Liver (tissue), 3 donors: ENCODE results near the gene IFT27.

Experiments used
- RXRA ChIP-seq, 2 donors: IDR thresholded peaks; 2 replicates each; pipeline ENCODE4 v1.6.1; 2017 to 2018; ENCODE audit warnings: antibody characterized with exemption in 2 of 2, mild to moderate bottlenecking in 1 of 2
- SP1 ChIP-seq: IDR thresholded peaks from 2 replicates; pipeline ENCODE4 v1.6.1; 2018; ENCODE audit warnings: antibody characterized with exemption, mild to moderate bottlenecking
- TAF1 ChIP-seq: conservative IDR thresholded peaks from 2 replicates; pipeline ENCODE4 v1.6.1; 2016; ENCODE audit warnings: antibody characterized with exemption, mild to moderate bottlenecking
- YY1 ChIP-seq: IDR thresholded peaks from 2 replicates; pipeline ENCODE4 v1.6.1; 2016; ENCODE audit warnings: antibody characterized with exemption, mild to moderate bottlenecking
- TF ChIP-seq, protein P1 (sequence below): IDR thresholded peaks from 2 replicates; pipeline ENCODE4 v1.6.1; 2016; ENCODE audit warnings: antibody characterized with exemption
- TF ChIP-seq, protein P2 (sequence below): fragments of 150-350 bp; IDR thresholded peaks from 2 replicates; pipeline ENCODE4 v1.5.1; 2017; ENCODE audit warnings: improper control_type of control experiment, low read depth, low read length; ENCODE audit not compliant: missing input control
- TF ChIP-seq, protein P3 (sequence below): IDR thresholded peaks from 2 replicates; pipeline ENCODE4 v1.6.1; 2016; ENCODE audit warnings: antibody characterized with exemption
- donor health status: healthy.
- donor health status: healthy.

DNA sequence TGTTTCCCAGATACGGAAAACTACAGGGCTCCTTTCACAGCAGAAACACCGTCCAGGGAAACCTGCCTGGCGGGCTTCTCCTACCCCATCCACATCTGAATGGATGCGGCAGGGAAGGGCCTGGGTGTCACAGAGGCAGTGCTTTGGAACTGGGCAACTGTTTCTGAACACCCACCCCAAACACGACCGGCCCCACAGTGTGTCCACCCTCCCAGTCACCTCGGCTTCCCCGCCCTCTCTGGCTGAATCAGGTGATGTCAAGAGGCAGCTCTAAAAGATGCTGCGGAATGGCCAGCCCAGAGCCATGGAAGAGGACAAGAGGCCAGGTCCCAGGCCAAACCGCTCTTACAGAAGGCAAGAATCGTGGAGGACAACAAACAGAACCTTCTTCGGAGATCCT lies 22.0 kb downstream of the IFT27 start:
- TF ChIP-seq, protein P1, sequence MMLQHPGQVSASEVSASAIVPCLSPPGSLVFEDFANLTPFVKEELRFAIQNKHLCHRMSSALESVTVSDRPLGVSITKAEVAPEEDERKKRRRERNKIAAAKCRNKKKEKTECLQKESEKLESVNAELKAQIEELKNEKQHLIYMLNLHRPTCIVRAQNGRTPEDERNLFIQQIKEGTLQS: no peak
- TF ChIP-seq, protein P2, sequence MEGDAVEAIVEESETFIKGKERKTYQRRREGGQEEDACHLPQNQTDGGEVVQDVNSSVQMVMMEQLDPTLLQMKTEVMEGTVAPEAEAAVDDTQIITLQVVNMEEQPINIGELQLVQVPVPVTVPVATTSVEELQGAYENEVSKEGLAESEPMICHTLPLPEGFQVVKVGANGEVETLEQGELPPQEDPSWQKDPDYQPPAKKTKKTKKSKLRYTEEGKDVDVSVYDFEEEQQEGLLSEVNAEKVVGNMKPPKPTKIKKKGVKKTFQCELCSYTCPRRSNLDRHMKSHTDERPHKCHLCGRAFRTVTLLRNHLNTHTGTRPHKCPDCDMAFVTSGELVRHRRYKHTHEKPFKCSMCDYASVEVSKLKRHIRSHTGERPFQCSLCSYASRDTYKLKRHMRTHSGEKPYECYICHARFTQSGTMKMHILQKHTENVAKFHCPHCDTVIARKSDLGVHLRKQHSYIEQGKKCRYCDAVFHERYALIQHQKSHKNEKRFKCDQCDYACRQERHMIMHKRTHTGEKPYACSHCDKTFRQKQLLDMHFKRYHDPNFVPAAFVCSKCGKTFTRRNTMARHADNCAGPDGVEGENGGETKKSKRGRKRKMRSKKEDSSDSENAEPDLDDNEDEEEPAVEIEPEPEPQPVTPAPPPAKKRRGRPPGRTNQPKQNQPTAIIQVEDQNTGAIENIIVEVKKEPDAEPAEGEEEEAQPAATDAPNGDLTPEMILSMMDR: no peak
- TF ChIP-seq TAF1: no peak
- TF ChIP-seq YY1: no peak
- no peak for TF ChIP-seq SP1
- no peak for TF ChIP-seq RXRA (IDR thresholded peaks at IDR 0.05)
- TF ChIP-seq, protein P3, sequence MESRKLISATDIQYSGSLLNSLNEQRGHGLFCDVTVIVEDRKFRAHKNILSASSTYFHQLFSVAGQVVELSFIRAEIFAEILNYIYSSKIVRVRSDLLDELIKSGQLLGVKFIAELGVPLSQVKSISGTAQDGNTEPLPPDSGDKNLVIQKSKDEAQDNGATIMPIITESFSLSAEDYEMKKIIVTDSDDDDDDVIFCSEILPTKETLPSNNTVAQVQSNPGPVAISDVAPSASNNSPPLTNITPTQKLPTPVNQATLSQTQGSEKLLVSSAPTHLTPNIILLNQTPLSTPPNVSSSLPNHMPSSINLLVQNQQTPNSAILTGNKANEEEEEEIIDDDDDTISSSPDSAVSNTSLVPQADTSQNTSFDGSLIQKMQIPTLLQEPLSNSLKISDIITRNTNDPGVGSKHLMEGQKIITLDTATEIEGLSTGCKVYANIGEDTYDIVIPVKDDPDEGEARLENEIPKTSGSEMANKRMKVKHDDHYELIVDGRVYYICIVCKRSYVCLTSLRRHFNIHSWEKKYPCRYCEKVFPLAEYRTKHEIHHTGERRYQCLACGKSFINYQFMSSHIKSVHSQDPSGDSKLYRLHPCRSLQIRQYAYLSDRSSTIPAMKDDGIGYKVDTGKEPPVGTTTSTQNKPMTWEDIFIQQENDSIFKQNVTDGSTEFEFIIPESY: no peak
